Mesendoderm (in vitro differentiated cells): ENCODE data around the gene ACSF2.

Source experiments
- DNase-seq: peaks from one replicate; pipeline ENCODE4 v3.0.0; 2013
- H2AK5ac ChIP-seq: 2 replicates; pipeline ENCODE4 v1.6.1; 2013; ENCODE audit warnings: low read length, inconsistent platforms
- H2BK120ac ChIP-seq: 2 replicates; pipeline ENCODE4 v1.6.1; 2013; ENCODE audit warnings: low read depth, mild to moderate bottlenecking, low read length, moderate library complexity, mixed read lengths
- H2BK15ac ChIP-seq: replicated peaks from 2 replicates; pipeline ENCODE4 v1.6.1; 2013; ENCODE audit warnings: low read depth, mild to moderate bottlenecking, moderate library complexity
- H2BK5ac ChIP-seq: 2 replicates; pipeline ENCODE4 v1.6.1; 2013; ENCODE audit warnings: low read length, inconsistent platforms
- H3K18ac ChIP-seq: 2 replicates; pipeline ENCODE4 v1.6.1; 2013; ENCODE audit warnings: mild to moderate bottlenecking, low read length, mixed read lengths
- H3K23ac ChIP-seq: one replicate; pipeline ENCODE4 v1.6.1; 2013; ENCODE audit warnings: low read length
- H3K27ac ChIP-seq: 2 replicates; pipeline ENCODE4 v1.5.1; 2013; ENCODE audit warnings: low read depth, mild to moderate bottlenecking, inconsistent platforms, low read length, moderate library complexity
- H3K27me3 ChIP-seq: 2 replicates; pipeline ENCODE4 v1.6.1; 2013; ENCODE audit warnings: low read length, control low read depth, mild to moderate bottlenecking, inconsistent platforms; ENCODE audit not compliant: insufficient read depth, poor library complexity
- H3K36me3 ChIP-seq: 2 replicates; pipeline ENCODE4 v1.6.1; 2013; ENCODE audit warnings: low read length, inconsistent platforms; ENCODE audit not compliant: control insufficient read depth, insufficient read depth
- H3K4ac ChIP-seq: one replicate; pipeline ENCODE4 v1.6.1; 2013; ENCODE audit warnings: low read depth, mild to moderate bottlenecking, low read length, moderate library complexity
- H3K4me1 ChIP-seq: 2 replicates; pipeline ENCODE4 v1.6.1; 2013; ENCODE audit warnings: low read depth, low read length, inconsistent platforms; ENCODE audit not compliant: control insufficient read depth
- H3K4me2 ChIP-seq: 2 replicates; pipeline ENCODE4 v1.6.1; 2013; ENCODE audit warnings: low read length
- H3K4me3 ChIP-seq: 2 replicates; pipeline ENCODE4 v1.5.1; 2013; ENCODE audit warnings: mild to moderate bottlenecking, low read length
- H3K56ac ChIP-seq: one replicate; pipeline ENCODE4 v1.6.1; 2013; ENCODE audit warnings: low read length
- H3K79me1 ChIP-seq: 2 replicates; pipeline ENCODE4 v1.6.1; 2013; ENCODE audit warnings: low read length, inconsistent platforms
- H3K79me2 ChIP-seq: 2 replicates; pipeline ENCODE4 v1.6.1; 2013; ENCODE audit warnings: mild to moderate bottlenecking, low read length; ENCODE audit not compliant: control insufficient read depth, insufficient read depth
- H3K9ac ChIP-seq: 2 replicates; pipeline ENCODE4 v1.6.1; 2013; ENCODE audit warnings: low read length, inconsistent platforms
- H4K5ac ChIP-seq: one replicate; pipeline ENCODE4 v1.6.1; 2013; ENCODE audit warnings: low read length
- H4K8ac ChIP-seq: one replicate; pipeline ENCODE4 v1.6.1; 2013; ENCODE audit warnings: low read depth, mild to moderate bottlenecking, control low read depth, low read length, moderate library complexity
- WGBS: extraction: QIAGEN DNeasy Blood & Tissue Kit; methylation state at CpG from one replicate; pipeline ENCODE4 v1.1.7; 2013; ENCODE audit warnings: low lambda C conversion rate, missing lambda C conversion rate; ENCODE audit not compliant: insufficient coverage; ENCODE audit errors: extremely low coverage; 5-methylcytosine and 5-hydroxymethylcytosine counted together

ACSF2 gene

GRCh38 chr17:50517011-50517410 is 91.0 kb downstream of the ACSF2 start:
- no peak overlapping the region for H2AK5ac ChIP-seq
- H2BK120ac ChIP-seq: no peak overlapping the region
- no peak overlapping the region for H3K18ac ChIP-seq
- no peak overlapping the region for H3K27ac ChIP-seq
- no peak overlapping the region for H2BK5ac ChIP-seq
- H2BK15ac ChIP-seq: no peak overlapping the region
- H4K8ac ChIP-seq: no peak overlapping the region
- H3K4ac ChIP-seq: no peak overlapping the region
- no peaks in the 10 kb centered on the region for H3K27me3 ChIP-seq
- no peak overlapping the region for H3K23ac ChIP-seq
- H3K36me3 ChIP-seq: no peaks in the 10 kb centered on the region
- WGBS: no CpG with 5 or more reads among the region's 4 CpGs
- no peaks in the 10 kb centered on the region for H3K4me1 ChIP-seq
- no peaks in the 10 kb centered on the region for H3K79me2 ChIP-seq
- no peaks in the 10 kb centered on the region for H3K79me1 ChIP-seq
- no peak for DNase-seq
- H3K56ac ChIP-seq: no peak overlapping the region
- H3K9ac ChIP-seq: no peak overlapping the region
- no peak overlapping the region for H4K5ac ChIP-seq
- H3K4me3 ChIP-seq: no peak overlapping the region
- H3K4me2 ChIP-seq: no peak overlapping the region

DNA sequence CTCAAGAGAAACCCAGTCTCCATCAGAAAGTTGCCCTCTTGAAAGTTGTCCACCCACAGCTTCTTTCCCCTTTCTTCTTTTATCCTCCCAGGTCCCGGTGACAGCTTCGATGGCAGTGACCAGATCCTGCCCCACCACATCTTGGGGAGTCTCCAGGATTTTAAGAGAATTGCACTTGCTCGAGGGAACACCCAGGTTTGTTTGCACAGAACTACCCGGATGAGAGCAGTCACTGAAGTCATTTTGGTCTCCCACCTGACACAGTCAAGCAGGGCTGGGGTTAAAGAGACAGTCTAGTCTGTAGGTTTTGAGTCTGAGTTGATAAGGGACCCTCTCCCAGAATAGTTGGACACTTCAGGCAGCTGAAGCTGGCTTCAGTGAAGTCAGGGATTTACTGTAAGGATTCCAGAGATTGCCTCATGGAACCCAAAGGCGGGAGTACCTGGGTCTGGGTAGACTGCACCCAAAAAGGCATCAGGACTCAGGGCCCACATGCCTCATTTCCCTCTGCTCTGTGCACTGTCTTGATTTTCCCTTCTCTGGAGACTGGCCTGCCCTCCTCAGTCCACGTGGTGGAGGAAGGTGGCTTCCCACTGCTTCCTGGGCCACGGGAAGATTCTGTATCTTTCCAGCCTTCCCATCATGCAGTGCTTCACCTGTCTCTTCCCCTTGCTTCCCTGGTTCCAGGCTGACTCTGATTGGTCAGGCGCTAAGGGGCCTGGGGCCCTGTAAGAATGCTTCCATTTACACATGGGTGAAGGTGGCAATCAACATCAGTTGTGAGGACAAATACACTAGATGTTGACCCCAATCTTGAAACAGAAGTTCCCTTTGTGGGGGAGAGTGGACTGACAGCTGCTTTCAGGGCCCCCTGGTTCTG is 91.7 kb downstream of the ACSF2 start:
- no CpG with 5 or more reads among the region's 8 CpGs for WGBS
- H2BK15ac ChIP-seq: no peak overlapping the region
- H3K27ac ChIP-seq: no peak overlapping the region
- peak; percentile 44 for DNase-seq
- H3K56ac ChIP-seq: no peak overlapping the region
- no peak overlapping the region for H2BK120ac ChIP-seq
- H3K23ac ChIP-seq: no peak overlapping the region
- no peak overlapping the region for H3K9ac ChIP-seq
- H3K79me2 ChIP-seq: no peaks in the 10 kb centered on the region
- H3K27me3 ChIP-seq: no peaks in the 10 kb centered on the region
- no peak overlapping the region for H2AK5ac ChIP-seq
- no peak overlapping the region for H4K8ac ChIP-seq
- no peak overlapping the region for H3K4me2 ChIP-seq
- no peak overlapping the region for H3K18ac ChIP-seq
- no peak overlapping the region for H3K4me3 ChIP-seq
- no peaks in the 10 kb centered on the region for H3K4me1 ChIP-seq
- no peak overlapping the region for H2BK5ac ChIP-seq
- no peaks in the 10 kb centered on the region for H3K79me1 ChIP-seq
- H3K36me3 ChIP-seq: no peaks in the 10 kb centered on the region
- no peak overlapping the region for H3K4ac ChIP-seq
- H4K5ac ChIP-seq: no peak overlapping the region

GRCh38 chr17:50518384-50519023 is 92.5 kb downstream of the ACSF2 start:
- H3K4me2 ChIP-seq: no peak overlapping the region
- H3K79me1 ChIP-seq: no peaks in the 10 kb centered on the region
- no peak overlapping the region for H4K5ac ChIP-seq
- H2BK120ac ChIP-seq: no peak overlapping the region
- H4K8ac ChIP-seq: no peak overlapping the region
- no peak overlapping the region for H2AK5ac ChIP-seq
- no peaks in the 10 kb centered on the region for H3K79me2 ChIP-seq
- no peak overlapping the region for H2BK5ac ChIP-seq
- H2BK15ac ChIP-seq: no peak overlapping the region
- H3K36me3 ChIP-seq: no peaks in the 10 kb centered on the region
- H3K9ac ChIP-seq: no peak overlapping the region
- no peak overlapping the region for H3K18ac ChIP-seq
- no peak overlapping the region for H3K27ac ChIP-seq
- H3K4me3 ChIP-seq: no peak overlapping the region
- no peak overlapping the region for H3K4ac ChIP-seq
- H3K23ac ChIP-seq: no peak overlapping the region
- WGBS: no CpG with 5 or more reads among the region's 13 CpGs
- H3K56ac ChIP-seq: no peak overlapping the region
- H3K27me3 ChIP-seq: no peaks in the 10 kb centered on the region
- no peak for DNase-seq
- H3K4me1 ChIP-seq: no peaks in the 10 kb centered on the region

DNA sequence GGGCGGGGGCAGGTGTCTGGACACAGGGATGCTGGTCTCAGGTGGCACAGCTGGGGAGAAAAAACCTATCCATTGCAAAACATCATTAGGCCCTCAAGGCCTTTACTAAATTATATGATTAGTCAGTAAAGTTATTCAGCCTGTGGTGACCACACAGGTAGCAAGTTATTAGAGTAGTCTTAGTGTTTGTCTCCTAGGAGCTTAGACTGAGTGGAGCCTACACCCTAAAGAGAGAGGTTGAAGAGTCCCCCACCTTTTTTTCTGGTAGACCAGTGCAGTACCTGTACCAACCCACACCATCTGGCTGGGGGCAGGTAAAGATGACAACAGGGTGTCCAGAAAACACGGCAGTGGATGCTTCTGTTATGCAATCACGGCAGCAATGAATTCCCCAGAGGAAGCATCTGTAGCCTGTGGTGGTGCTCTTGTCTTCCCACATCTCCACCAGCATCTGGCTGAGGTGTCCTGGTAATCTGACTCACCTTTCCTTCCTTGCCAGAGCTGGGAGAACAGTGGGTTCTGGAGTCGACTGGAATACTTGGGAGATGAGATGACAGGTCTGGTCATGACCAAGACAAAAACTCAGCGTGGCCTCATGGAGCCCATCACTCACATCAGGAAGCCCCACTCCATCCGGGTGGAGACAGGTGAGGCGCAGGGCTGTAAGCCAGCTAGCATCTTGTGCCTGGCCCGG is 93.3 kb downstream of the ACSF2 start:
- Histone ChIP-seq H3K79me2 (no peaks in the 10 kb centered on the region), H3K4me2 (no peak overlapping the region), H2BK5ac (no peak overlapping the region), H2BK120ac (no peak overlapping the region), H2AK5ac (no peak overlapping the region), H3K27me3 (no peaks in the 10 kb centered on the region), H3K23ac (no peak overlapping the region), H4K8ac (no peak overlapping the region), H2BK15ac (no peak overlapping the region), H4K5ac (no peak overlapping the region), H3K79me1 (no peaks in the 10 kb centered on the region), H3K4ac (no peak overlapping the region), H3K56ac (no peak overlapping the region), H3K36me3 (no peaks in the 10 kb centered on the region), H3K27ac (no peak overlapping the region), H3K9ac (no peak overlapping the region), H3K18ac (no peak overlapping the region), H3K4me1 (no peaks in the 10 kb centered on the region), H3K4me3 (no peak overlapping the region)
- no peak for DNase-seq
- WGBS: no CpG with 5 or more reads among the region's 8 CpGs

GRCh38 chr17:50520483-50520882 is 94.5 kb downstream of the ACSF2 start:
- Histone ChIP-seq H3K56ac (no peak overlapping the region), H3K4me2 (no peak overlapping the region), H2BK5ac (no peak overlapping the region), H3K79me2 (no peaks in the 10 kb centered on the region), H3K23ac (no peak overlapping the region), H2BK120ac (no peak overlapping the region), H2AK5ac (no peak overlapping the region), H3K27me3 (no peaks in the 10 kb centered on the region), H4K8ac (no peak overlapping the region), H2BK15ac (no peak overlapping the region), H3K36me3 (no peaks in the 10 kb centered on the region), H3K4me3 (no peak overlapping the region), H3K18ac (no peak overlapping the region), H3K27ac (no peak overlapping the region), H3K4me1 (no peaks in the 10 kb centered on the region), H4K5ac (no peak overlapping the region), H3K4ac (no peak overlapping the region), H3K79me1 (no peaks in the 10 kb centered on the region), H3K9ac (no peak overlapping the region)
- no peak for DNase-seq
- no CpG with 5 or more reads among the region's 2 CpGs for WGBS
